Activated T-cell treated with anti-CD3 and anti-CD28 coated beads, Interleukin-2, amount 50 U/mL, for 4 hours (primary cell): ENCODE results near the gene TTLL11. TPM values are rescaled to one million over a fixed set of nuclear protein-coding genes. Genes with fewer than 3 reads are reported as not detected.
"Not testable (repeated sequence)": the region's sequence is repeated elsewhere in the genome, so short reads cannot be mapped to it uniquely, and the experiment has no call there.

ENCODE experiments used
- ATAC-seq, 2 donors: fragments of 200-7000 bp; cut with Tn5 transposase; one replicate each; pipeline ENCODE4 v1.10.0; 2021
- DNase-seq: peaks from one replicate; pipeline ENCODE4 v3.0.0-alpha.2; 2020
- H3K27me3 Mint-ChIP-seq: one replicate; pipeline ENCODE4 v1.8.0; 2021; ENCODE audit warnings: low read depth, mixed read lengths
- H3K36me3 Mint-ChIP-seq: one replicate; pipeline ENCODE4 v1.8.0; 2022; ENCODE audit warnings: mixed read lengths; ENCODE audit not compliant: insufficient read depth
- H3K4me1 Mint-ChIP-seq: one replicate; pipeline ENCODE4 v1.8.0; 2021; ENCODE audit warnings: low read depth, mixed read lengths
- H3K4me3 Mint-ChIP-seq: one replicate; pipeline ENCODE4 v1.8.0; 2021; ENCODE audit warnings: mild to moderate bottlenecking, moderate library complexity, mixed read lengths
- H3K9me3 Mint-ChIP-seq: one replicate; pipeline ENCODE4 v1.8.0; 2021; ENCODE audit warnings: mixed read lengths
- total RNA-seq, 3 donors: library from RNA; stranded (reverse); gene quantifications; one replicate each; pipeline ENCODE4 v1.2.1, GENCODE V29; 2021

TTLL11 gene
- total RNA-seq, 3 donors from 2014 or later: 4.2 to 5.1 (median 4.7) TPM

GRCh38 chr9:121896545-121896943 is 196.6 kb downstream of the TTLL11 start:
- no peak for ATAC-seq
- DNase-seq: no peak
- Mint-ChIP-seq H3K4me1 (no peaks in the 10 kb centered on the region), H3K9me3 (peaks cover 5% of the 10 kb centered on the region), H3K36me3 (no peaks in the 10 kb centered on the region), H3K4me3 (no peak overlapping the region), H3K27me3 (no peaks in the 10 kb centered on the region)

GRCh38 chr9:121895818-121896544 is 197.1 kb downstream of the TTLL11 start:
- no peaks in the 10 kb centered on the region for H3K4me1 Mint-ChIP-seq
- ATAC-seq: no peak
- H3K4me3 Mint-ChIP-seq: no peak overlapping the region
- H3K27me3 Mint-ChIP-seq: no peaks in the 10 kb centered on the region
- DNase-seq: no peak
- no peaks in the 10 kb centered on the region for H3K36me3 Mint-ChIP-seq
- peaks cover 5% of the 10 kb centered on the region for H3K9me3 Mint-ChIP-seq

DNA sequence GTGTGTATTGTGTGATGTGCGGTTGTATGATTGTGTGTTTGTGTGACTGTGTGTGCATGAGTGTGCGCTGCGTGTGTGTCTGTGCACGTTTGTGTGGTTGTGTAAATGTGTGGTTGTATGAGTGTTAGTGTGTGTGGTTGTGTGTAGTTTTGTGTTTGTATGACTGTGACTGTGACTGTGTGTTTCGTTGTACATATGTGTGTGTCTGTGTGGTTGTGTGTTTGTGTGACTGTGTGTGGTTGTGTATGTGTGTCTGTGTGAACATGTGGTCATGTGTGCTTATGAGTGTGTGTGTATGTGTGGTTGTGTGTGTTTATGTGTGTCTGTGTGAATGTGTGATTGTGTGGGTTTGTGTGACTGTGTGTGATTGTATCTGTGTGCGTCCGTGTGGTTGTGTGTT is 197.8 kb downstream of the TTLL11 start:
- Mint-ChIP-seq H3K9me3 (peaks cover 2% of the 10 kb centered on the region), H3K4me3 (no peak overlapping the region), H3K4me1 (no peaks in the 10 kb centered on the region), H3K36me3 (no peaks in the 10 kb centered on the region), H3K27me3 (no peaks in the 10 kb centered on the region)
- DNase-seq (no peak), ATAC-seq (no peak)

GRCh38 chr9:121894380-121894779 is 198.7 kb downstream of the TTLL11 start:
- H3K27me3 Mint-ChIP-seq, H3K4me3 Mint-ChIP-seq, DNase-seq, H3K36me3 Mint-ChIP-seq, H3K4me1 Mint-ChIP-seq, H3K9me3 Mint-ChIP-seq, ATAC-seq: not testable (repeated sequence)

DNA sequence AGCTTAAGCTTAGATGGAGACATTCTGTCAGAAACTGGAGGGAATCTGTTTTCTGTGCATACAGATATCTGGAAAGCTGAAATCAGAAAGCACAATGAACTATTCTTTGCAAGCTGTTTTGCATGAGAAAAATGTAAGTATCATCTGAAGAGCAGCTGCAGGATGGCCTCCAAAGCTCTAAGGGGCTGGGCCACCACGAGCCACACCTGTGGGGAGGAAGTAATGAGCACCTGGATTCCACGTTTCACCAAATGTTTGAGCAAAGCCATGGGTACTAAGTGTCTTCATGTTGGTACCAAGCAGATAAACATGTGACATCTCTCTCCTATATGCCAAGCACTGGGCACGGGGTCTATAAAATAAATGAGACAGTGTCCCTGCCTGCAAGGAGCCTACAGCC is 199.3 kb downstream of the TTLL11 start:
- Mint-ChIP-seq H3K4me3 (no peak overlapping the region), H3K27me3 (no peaks in the 10 kb centered on the region)
- ATAC-seq: no peak

DNA sequence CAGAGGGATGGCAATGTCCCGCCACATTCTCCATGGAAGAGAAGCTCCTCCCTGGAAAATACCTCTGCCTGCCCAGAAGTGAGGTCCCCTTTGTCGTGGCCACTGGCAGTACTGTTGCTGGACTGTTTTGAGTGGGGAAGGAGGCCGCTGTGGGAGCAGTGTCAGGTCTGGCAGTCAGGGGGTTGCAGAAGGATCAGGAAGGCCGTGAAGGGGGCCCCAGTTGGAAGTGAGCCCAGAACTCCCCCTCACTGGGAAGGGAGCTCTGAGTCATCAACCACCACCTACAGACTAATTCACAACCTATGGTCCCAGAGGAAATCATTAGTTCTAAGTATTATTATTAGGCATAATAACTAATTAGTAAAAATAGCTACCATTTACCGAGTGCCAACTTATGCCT is 200.4 kb downstream of the TTLL11 start:
- Mint-ChIP-seq H3K4me3 (no peak overlapping the region), H3K9me3 (no peaks in the 10 kb centered on the region), H3K36me3 (no peaks in the 10 kb centered on the region), H3K27me3 (no peaks in the 10 kb centered on the region), H3K4me1 (no peaks in the 10 kb centered on the region)
- ATAC-seq: no peak
- DNase-seq: no peak

More for the DNA sequence above, 199.3 kb downstream of the TTLL11 start:
- Mint-ChIP-seq H3K9me3 (no peaks in the 10 kb centered on the region), H3K4me1 (no peaks in the 10 kb centered on the region), H3K36me3 (no peaks in the 10 kb centered on the region)
- DNase-seq: no peak

GRCh38 chr9:121890746-121891145 is 202.4 kb downstream of the TTLL11 start:
- Mint-ChIP-seq H3K9me3 (no peaks in the 10 kb centered on the region), H3K36me3 (no peaks in the 10 kb centered on the region), H3K4me1 (no peaks in the 10 kb centered on the region), H3K4me3 (no peak overlapping the region), H3K27me3 (no peaks in the 10 kb centered on the region)
- DNase-seq: no peak
- ATAC-seq: no peak

- Mint-ChIP-seq H3K36me3 (no peaks in the 10 kb centered on the region), H3K4me3 (no peak overlapping the region), H3K9me3 (no peaks in the 10 kb centered on the region), H3K4me1 (no peaks in the 10 kb centered on the region), H3K27me3 (no peaks in the 10 kb centered on the region)
- ATAC-seq: no peak
- no peak for DNase-seq
These were observed 203.0 kb downstream of the TTLL11 start for GRCh38 chr9:121889990-121890563.

DNA sequence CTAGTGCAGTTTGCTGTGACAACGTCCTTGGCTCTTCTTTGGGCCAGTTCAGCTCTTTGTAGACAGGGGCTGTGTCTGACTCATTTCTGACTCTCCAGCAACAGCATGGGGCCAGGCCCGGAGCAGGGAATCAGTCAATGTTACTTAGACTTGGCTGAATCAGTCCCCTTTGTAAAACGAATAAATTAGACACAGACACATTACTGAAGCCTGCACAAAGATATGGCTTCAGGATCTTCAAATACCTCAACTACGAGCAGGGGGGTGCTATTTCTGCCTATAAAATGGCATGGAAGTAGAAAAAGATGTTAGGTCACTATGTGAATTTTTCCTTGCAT is 204.7 kb downstream of the TTLL11 start:
- Mint-ChIP-seq H3K4me3 (no peak overlapping the region), H3K27me3 (no peaks in the 10 kb centered on the region), H3K36me3 (no peaks in the 10 kb centered on the region), H3K4me1 (no peaks in the 10 kb centered on the region), H3K9me3 (no peaks in the 10 kb centered on the region)
- DNase-seq (no peak), ATAC-seq (no peak)

DNA sequence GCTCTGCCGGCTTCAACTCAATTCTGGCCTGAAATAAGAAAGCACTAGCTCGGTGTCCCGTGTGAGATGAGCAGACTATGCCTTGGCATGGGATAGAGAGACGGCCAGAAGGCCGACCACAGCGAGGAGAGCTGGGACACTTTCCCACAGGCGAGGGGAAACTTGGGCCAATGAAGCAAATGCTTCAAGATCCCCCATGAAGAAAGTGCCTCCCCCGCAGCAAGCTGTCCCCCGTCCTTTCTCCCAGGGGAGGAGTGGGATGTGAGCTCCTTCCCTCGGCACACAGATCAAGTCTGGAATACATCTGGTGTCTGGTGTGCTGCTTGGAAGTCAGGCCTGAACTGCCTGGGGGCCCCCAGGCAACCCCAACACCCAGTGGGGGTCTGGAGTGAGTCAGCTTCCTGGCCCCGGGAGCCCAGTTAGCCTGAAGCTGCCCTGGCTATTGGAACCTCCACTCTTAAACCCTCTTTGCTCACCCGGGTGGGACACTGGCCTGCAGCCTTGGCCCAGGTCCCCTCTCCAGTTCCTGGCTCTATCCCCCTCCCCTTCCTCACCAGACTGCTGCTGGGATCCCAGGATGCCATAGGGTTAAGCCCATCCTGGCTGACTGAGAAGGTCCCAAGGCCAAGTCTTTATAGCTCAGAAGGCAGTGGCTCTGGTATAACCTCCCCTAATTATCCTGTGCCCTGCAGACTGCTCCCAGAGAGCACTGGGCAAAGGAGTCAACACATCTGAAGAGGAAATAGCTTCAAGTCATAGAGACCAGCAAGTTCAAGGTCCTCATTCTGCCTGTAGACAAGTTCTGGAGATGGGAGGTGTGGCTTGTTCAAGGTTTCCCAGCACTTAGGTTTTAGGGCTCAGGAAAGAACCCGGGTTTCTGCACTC is 205.3 kb downstream of the TTLL11 start:
- H3K9me3 Mint-ChIP-seq: no peaks in the 10 kb centered on the region
- no peaks in the 10 kb centered on the region for H3K36me3 Mint-ChIP-seq
- H3K27me3 Mint-ChIP-seq: no peaks in the 10 kb centered on the region
- ATAC-seq (no peak), DNase-seq (no peak)
- H3K4me1 Mint-ChIP-seq: no peaks in the 10 kb centered on the region
- no peak overlapping the region for H3K4me3 Mint-ChIP-seq

DNA sequence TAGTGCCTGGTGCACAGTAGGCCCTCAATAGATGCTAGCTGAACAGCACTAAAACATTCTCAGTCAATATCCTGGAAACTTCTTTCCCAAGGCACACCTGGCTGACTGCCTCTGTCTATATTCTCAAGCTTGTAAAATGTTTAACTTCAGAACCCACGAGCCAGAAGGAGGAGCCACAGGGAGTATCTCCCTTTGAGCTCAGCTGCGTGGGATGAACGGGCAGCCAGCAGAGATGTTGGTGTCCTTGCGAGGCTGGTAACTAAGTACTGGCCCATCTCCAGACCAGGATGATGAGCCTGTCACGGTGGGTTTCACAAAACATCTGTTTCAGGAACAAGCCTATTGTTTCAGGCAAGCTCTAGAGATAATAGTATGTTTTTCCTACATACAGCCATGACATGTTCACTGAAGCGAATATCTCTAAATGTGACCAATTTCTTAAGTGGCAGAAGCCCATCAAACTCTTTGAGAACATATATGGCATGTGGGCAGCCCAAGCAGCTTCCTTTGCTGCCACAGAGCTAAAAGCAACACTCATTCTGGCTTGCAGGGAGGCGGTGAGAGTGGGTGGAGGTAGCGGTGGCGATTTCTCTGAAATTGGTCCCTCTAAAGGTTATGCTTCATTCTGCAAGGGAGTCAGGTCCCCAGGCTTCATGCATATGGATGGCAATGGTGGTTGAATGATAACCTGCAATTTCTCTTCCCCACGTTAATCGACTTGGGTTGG is 206.2 kb downstream of the TTLL11 start:
- ATAC-seq: peak in 1 of 2 donors; percentile 14
- DNase-seq: no peak

DNA sequence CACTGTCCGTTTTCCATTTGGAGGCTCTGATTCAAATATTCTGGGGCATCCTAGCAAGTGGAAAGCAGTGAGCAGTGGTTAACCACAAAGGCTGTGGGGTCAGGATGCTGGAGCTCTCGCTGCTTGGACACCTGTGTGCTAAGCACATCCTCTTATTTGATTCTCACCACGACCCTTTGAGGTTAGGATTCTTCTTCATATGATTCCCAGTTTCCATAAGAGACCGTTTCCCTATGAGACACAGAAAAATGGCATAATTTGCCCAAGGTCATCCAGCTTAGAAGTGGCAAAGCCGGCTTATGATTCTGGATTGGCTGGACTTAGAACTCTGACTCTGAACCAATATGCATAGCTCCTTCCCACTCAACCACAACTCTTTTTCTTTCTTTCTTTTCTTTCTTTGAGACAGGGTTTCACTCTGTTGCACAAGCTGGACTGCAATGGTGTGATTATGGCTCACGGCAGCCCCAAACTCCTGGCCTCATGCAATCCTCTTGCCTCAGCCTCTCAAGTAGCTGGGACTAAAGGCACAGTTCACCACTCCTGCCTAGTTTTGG is 207.7 kb downstream of the TTLL11 start:
- DNase-seq (no peak), ATAC-seq (no peak)
- Mint-ChIP-seq H3K27me3 (no peaks in the 10 kb centered on the region), H3K4me3 (no peak overlapping the region), H3K4me1 (no peaks in the 10 kb centered on the region), H3K36me3 (no peaks in the 10 kb centered on the region), H3K9me3 (no peaks in the 10 kb centered on the region)

More for the DNA sequence above, 206.2 kb downstream of the TTLL11 start:
- Mint-ChIP-seq H3K27me3 (no peaks in the 10 kb centered on the region), H3K36me3 (no peaks in the 10 kb centered on the region), H3K9me3 (no peaks in the 10 kb centered on the region), H3K4me3 (no peak overlapping the region), H3K4me1 (no peaks in the 10 kb centered on the region)

- DNase-seq: no peak
- no peaks in the 10 kb centered on the region for H3K27me3 Mint-ChIP-seq
- H3K9me3 Mint-ChIP-seq: no peaks in the 10 kb centered on the region
- no peaks in the 10 kb centered on the region for H3K4me1 Mint-ChIP-seq
- ATAC-seq: no peak
- no peaks in the 10 kb centered on the region for H3K36me3 Mint-ChIP-seq
- no peak overlapping the region for H3K4me3 Mint-ChIP-seq
These were observed 209.0 kb downstream of the TTLL11 start for GRCh38 chr9:121884057-121884541.
